Upper lobe of left lung (tissue), 4 donors: ENCODE results near the gene VAPA.

Experiments used
- CTCF ChIP-seq, 6 experiments: fragments of 450-650 bp in 4 of 6; fragments of 200-600 bp in 2 of 6; sonication (generic) in 2 of 6; IDR thresholded peaks; one replicate each; pipeline ENCODE4 v1.5.1; 2016 to 2019; ENCODE audit warnings: antibody characterized with exemption in 6 of 6
- POLR2AphosphoS5 ChIP-seq, 2 donors: sonication (generic); formaldehyde crosslinking; IDR thresholded peaks; one replicate each; pipeline ENCODE4 v1.5.1; 2017; ENCODE audit warnings: antibody characterized with exemption in 2 of 2

GRCh38 chr18:9961041-9961440, 47.2 kb downstream of the VAPA start:
- no peak for TF ChIP-seq POLR2AphosphoS5 (IDR thresholded peaks at IDR 0.05)
- no peak for TF ChIP-seq CTCF (IDR thresholded peaks at IDR 0.05)
